Measurements from ENCODE around the gene CERKL.

- TF ChIP-seq CTCF (IDR thresholded peaks at IDR 0.05; ENCODE audit: poor library complexity): no peak
- TF ChIP-seq EZH2phosphoT487 (IDR thresholded peaks at IDR 0.05; ENCODE audit: low read depth, severe bottlenecking, unreplicated experiment): no peak
- no peak for TF ChIP-seq EZH2 (IDR thresholded peaks at IDR 0.05; ENCODE audit: borderline replicate concordance)
Measured at GRCh38 chr2:181616715-181617114, 40.2 kb downstream of the CERKL start.
